ENCODE measurements around the gene IFFO2.

IFFO2 gene

DNA sequence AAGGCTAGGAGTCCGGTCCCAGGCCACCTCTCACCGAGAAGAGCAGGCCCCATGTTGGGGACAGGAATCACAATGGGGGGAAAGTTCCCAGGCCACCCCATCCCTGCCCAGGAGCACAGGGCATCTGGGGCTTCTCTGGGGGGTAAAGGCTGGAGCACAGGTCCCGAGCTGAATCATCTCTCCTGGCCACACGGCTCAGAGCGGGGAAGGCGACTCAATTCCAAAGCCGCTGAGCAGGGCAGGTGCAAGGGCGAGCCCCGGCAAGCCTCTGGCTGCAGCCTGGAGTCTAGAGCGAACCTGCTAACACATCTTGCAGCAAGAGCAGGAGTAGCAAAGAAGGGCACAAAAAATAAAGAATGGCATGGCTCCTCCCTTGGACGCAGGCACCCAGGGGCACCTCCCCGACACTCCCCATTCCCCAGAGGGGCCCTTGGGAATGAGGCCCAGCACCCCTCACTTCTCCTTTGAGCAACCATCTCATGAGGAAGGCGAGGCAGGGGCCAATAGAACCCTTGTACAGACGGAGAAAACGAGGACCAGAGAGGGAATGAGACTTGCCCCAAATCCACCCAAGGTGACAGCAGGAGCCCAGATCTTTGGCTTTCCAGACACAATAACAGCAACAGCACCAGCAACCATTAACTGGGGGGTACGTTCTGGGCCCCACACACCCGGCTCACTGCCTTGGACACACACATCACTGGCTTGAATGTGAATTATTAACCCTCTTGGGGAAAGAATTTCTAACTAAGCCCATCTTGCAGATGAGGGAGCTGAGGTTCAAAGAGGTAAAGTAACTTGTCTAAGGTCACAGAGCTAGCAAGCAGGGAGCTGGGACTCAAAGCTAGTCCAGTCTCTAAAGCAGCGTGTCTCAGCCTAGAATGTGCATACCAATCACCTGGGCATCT, 33.4 kb downstream of the IFFO2 start:
- peak overlapping the region; percentile 25; the same call in 1 of the 2 replicates for H3K27ac ChIP-seq
- no peak for TF ChIP-seq CTCF (conservative IDR thresholded peaks at IDR 0.05)

DNA sequence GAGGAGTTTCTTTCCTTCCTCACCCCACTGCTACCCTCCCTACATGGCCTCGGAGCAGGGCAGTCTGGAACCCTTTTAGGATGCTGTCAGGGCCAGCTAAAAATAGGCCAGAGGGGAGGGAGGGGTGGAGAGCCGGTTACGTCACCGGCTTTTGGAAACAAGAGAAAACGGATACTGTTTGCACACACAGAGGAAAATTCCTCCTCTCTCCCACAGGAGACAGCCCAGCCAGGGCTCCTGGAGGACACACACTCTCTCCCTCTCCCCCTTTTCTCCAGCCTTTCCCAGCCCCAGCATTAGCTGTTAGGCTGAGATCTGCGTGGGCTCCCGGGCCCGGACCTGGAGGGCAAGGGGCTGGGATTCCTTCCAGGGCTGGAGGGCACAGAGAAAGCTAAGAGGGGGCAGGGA, 34.2 kb downstream of the IFFO2 start:
- H3K27ac ChIP-seq: peak overlapping the region; percentile 25; the same call in 1 of the 2 replicates
- no peak for TF ChIP-seq CTCF (conservative IDR thresholded peaks at IDR 0.05)

DNA sequence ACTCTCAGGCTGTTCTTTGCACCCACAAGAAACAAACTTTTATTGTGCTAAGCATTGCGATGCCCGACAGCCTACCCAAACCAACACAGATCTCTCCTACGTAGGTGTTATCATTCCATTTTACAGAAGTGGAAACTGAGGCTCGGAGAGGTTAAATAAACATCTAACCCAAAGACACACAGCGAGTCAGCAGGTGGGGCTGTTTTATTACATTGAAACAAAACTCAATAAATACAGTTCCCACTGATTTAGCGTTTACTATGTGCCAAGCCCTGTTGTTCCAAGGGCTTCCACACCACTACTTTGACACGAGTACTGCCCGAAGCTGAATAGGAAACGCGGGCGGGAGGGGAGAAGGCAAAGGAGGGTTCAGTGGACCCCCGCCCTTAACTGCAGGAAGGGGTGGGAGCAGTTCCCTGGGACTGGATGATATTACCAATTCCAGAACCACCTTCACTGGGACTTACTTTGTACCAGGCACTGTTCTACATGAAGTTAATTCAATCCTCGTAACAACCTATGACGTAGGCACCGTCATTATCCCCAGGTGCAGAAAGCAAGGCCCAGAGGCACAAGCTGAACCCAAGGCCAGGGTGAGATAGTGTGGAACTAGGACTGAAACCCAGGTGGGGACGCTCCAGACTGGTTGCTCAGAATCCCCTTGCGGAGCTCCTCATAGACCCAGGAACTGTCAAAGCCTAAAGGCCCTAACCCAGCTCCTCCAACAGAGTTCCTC, 34.8 kb downstream of the IFFO2 start:
- TF ChIP-seq CTCF (conservative IDR thresholded peaks at IDR 0.05): no peak; the same call in 1 of the 2 replicates
- peak overlapping the region; percentile 25; the same call in 1 of the 2 replicates for H3K27ac ChIP-seq

DNA sequence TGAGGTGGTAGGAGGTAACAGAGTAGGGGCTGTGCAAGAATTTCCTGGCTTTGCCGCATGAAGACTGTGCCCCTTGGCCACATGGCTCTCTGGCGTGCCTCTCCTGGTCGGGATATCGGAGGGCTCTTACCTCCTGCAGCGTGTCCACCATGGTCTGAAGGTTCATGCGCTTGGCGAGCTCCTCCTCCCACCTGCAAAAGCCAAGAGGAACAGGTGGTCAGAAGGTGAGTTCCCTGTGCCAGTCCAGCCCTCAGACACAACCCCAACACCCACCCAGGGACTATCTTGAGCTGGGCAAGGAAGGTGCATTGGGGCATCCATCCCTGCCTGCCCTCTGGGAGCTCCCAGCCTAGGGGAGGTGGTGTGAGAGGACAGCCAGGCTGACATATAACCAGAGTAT, 35.5 kb downstream of the IFFO2 start:
- TF ChIP-seq CTCF (conservative IDR thresholded peaks at IDR 0.05): no peak
- H3K27ac ChIP-seq: no peak overlapping the region

GRCh38 chr1:18919956-18920355, 36.5 kb downstream of the IFFO2 start:
- H3K27ac ChIP-seq: no peak overlapping the region
- no peak for TF ChIP-seq CTCF (conservative IDR thresholded peaks at IDR 0.05)

GRCh38 chr1:18919197-18919905, 37.1 kb downstream of the IFFO2 start:
- H3K27ac ChIP-seq: no peak overlapping the region
- no peak for TF ChIP-seq CTCF (conservative IDR thresholded peaks at IDR 0.05)

DNA sequence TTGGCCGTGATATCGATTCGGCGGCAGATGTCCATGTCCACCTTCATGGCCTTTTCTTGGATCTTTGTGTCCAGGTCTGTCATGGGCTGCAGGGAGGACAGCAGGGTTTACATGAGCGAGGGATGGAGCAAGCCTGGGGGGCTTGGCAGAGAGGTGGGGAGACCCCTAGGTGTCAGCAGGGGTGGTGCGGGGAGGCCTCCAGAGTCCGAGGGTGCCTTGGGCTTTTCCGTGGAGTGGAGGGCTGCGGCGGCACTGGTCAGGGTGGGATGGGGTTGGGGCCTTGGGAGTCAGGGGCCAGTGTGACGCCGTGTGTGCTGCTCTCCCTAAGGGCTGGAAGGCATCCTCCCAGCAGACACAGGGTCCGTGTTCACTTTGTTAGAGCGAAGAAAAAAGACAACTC, 38.1 kb downstream of the IFFO2 start:
- TF ChIP-seq CTCF (conservative IDR thresholded peaks at IDR 0.05): no peak
- H3K27ac ChIP-seq: no peak overlapping the region
